GM11168 (cell line): ENCODE measurements around the gene RUSC2.
"Not testable (repeated sequence)": the region's sequence is repeated elsewhere in the genome, so short reads cannot be mapped to it uniquely, and the experiment has no call there.

ENCODE experiments used
- in situ Hi-C: fragments of 300-500 bp; cut with MboI; formaldehyde crosslinking; loops from one replicate; pipeline ENCODE4 v1.12.0; 2022; ENCODE audit warnings: low sequenced_read_pairs; ENCODE audit not compliant: unreplicated experiment

RUSC2 gene, protein sequence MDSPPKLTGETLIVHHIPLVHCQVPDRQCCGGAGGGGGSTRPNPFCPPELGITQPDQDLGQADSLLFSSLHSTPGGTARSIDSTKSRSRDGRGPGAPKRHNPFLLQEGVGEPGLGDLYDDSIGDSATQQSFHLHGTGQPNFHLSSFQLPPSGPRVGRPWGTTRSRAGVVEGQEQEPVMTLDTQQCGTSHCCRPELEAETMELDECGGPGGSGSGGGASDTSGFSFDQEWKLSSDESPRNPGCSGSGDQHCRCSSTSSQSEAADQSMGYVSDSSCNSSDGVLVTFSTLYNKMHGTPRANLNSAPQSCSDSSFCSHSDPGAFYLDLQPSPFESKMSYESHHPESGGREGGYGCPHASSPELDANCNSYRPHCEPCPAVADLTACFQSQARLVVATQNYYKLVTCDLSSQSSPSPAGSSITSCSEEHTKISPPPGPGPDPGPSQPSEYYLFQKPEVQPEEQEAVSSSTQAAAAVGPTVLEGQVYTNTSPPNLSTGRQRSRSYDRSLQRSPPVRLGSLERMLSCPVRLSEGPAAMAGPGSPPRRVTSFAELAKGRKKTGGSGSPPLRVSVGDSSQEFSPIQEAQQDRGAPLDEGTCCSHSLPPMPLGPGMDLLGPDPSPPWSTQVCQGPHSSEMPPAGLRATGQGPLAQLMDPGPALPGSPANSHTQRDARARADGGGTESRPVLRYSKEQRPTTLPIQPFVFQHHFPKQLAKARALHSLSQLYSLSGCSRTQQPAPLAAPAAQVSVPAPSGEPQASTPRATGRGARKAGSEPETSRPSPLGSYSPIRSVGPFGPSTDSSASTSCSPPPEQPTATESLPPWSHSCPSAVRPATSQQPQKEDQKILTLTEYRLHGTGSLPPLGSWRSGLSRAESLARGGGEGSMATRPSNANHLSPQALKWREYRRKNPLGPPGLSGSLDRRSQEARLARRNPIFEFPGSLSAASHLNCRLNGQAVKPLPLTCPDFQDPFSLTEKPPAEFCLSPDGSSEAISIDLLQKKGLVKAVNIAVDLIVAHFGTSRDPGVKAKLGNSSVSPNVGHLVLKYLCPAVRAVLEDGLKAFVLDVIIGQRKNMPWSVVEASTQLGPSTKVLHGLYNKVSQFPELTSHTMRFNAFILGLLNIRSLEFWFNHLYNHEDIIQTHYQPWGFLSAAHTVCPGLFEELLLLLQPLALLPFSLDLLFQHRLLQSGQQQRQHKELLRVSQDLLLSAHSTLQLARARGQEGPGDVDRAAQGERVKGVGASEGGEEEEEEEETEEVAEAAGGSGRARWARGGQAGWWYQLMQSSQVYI (N-terminal part only)

GRCh38 chr9:35489313-35490154 is at the start of gene RUSC2:
Gene RUSC2 (plus strand): TSS chr9:35490111. CDS start chr9:35546522, 56,411 bp downstream.
- in situ Hi-C loops = no loop called here

DNA sequence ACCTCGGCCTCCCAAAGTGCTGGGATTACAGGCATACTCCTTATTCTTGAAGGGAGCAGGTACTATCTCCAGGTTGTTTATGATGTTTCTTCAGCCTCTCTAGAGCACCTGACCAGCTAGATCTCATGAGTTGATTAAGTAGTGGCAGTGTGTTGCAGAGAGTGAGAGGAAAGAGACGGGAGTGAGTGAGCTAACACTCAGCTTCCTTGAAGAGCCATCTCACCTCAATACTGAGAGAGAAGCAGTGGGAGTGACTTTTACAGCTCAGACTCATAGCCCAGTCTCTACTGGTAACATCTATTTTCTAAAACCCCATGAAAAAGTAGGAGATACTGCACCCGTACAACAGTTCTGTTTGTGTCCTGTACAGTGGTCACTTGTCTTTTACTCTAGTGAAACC is 43.9 kb upstream of the RUSC2 start:
- in situ Hi-C loops = no loop called here

DNA sequence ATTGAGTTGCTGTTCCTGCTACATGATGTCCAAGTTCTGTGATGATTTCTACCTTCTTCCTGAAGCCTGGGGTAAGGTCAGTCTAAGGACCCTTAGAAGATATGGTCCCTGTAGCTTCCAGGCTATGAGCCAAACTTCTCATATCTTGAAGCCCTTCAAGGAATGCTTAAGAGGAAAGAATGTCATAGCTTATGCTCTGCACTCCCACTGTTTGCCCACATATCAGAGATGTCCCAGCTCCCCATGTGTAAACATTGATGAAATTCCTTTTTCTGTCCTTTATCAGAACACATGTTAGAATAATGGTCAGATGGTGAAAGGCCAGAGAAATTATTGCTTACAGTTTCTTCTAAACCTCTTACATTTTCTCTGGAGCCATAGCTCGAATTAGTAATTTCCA is 41.4 kb upstream of the RUSC2 start:
- in situ Hi-C loops = no loop called here

DNA sequence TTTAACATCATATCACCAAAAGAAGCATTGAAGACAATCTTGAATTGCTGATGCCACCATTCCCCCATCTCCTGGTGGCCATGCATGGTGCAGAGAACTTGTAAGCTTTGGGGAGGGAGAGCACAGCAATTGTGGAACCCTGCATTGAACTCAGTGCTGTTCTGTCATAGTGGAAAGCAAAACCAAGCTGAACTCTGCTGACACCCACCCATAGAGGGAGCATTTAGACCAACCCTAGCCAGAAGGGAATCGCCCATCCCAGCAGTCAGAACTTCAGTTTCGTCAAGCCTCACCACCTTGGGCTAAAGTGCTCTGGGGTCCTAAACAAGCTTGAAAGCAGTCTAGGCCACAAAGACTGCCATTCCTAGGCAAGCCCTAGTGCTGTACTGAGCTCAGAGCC is 37.4 kb upstream of the RUSC2 start:
- in situ Hi-C loops = no loop called here

DNA sequence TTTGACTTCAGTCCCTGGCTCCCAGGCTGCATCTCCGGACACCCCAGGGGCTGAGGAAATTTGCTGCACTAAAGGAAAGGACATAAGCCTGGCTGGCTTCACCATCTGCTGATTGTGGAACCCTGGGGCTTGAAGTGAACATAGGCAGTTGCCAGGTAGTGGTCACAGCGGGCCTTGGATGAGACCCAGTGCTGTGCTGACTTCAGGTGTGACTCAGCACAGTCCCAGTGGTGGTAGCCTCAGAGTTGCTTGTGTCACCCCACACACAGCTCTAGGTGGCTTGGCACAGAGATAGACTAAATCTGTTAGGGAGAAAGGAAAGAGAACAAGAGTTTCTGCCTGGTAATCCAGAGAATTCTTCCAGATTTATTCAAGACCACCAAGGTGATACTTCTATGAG is 36.1 kb upstream of the RUSC2 start:
- in situ Hi-C loops = no loop called here

DNA sequence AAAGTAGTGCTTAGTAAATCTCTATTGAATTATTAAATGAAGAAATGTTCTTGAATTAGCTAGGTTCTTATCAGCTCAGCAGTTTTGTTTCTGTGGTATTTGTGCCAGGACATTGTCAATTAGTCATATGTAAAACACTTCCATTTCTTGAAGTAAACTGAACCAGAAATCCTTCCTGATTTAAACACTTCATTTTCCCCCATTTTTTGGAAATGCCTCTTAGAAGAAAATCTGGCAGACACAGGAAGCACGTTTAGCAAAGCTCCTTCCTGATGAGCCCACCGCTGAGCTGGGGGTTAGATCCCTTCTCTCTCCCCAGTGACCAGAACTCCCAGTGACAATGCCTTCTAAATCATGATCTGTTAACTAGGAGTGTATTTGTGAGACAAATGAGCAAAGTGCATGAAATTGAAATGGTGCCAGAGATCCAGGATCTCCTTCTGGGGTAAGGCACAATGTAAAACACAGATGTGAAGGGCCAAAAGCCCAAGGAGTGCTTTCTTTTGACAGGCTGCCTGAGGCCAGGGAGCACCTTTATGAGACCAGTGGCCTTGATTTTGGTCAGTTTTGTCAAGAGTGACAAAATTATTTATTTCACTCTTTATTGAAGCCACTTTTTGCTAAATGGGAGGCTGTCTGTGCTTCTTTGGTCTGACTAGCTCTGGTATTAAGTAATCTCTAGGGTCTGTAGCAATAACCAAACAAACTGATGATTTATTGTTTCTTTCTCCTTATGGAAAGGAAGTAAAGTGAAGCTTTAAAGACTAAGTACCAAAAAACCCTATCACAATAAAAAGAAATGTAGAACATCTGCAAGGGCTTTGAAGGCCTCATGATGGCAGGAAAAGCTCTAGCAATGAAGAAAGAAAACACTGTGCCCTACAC is 25.5 kb upstream of the RUSC2 start:
- in situ Hi-C loops = no loop called here

DNA sequence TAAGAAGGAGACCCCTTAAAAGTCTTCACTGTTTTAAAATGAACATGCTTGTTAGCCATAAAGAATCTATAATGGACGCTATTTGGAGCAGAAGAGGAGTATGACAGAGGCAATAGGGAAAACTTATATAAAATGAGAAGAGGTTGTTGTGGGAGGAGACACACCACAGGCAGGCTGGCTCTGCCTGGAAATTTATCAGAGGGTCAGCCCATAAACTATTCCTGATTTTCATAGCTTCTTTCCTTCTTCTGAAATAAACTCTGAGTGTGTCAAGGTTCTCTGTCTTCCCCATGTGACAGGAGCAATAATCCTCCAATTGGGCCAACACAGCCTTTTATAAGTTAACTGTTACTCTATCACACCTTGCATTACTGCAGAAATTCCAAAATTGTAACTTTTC is 19.6 kb upstream of the RUSC2 start:
- in situ Hi-C loops = loop anchor here (5.0 kb wide), 1 partner anchor 348 kb away; no protein-coding TSS in a partner anchor

DNA sequence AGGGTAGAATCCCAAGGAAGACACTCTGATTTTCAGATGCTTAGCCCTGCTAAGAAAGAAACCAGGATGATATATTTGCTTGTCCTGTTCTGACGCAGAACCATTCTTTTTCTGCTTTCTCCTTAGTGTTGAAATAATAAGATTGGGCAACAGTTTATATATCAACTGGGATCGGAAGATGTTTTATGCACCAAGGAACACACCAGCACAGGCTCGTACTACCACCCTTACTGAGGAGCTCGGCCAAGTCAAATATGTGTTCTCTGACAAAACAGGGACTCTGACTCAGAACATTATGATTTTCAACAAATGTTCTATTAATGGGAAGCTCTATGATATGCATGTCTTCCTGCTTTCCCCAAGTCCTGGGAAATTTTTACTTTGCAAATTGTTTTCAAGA is 19.0 kb upstream of the RUSC2 start:
- in situ Hi-C loops = loop anchor here (5.0 kb wide), 1 partner anchor 349 kb away; no protein-coding TSS in a partner anchor

DNA sequence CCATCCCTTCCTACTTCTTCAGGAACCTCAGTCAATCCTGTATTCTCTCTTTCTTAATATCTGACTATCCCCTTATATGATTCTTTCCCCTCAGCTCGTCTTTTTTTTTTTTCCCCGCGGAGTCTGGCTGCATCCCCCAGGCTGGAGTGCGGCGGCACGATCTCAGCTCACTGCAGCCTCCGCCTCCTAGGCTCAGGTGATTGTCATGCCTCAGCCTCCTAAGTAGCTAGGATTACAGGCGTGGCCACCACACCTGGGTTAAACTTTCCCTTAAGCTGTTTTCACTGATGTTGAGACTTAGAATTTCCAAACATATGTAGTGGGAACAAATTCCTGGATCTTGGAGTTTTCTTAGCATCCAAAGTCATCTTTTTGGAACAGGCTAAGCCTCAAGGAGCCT is 13.3 kb upstream of the RUSC2 start:
- in situ Hi-C loops = no loop called here

- in situ Hi-C loops = not testable (repeated sequence)
These were observed 12.6 kb upstream of the RUSC2 start for GRCh38 chr9:35477211-35477855.

DNA sequence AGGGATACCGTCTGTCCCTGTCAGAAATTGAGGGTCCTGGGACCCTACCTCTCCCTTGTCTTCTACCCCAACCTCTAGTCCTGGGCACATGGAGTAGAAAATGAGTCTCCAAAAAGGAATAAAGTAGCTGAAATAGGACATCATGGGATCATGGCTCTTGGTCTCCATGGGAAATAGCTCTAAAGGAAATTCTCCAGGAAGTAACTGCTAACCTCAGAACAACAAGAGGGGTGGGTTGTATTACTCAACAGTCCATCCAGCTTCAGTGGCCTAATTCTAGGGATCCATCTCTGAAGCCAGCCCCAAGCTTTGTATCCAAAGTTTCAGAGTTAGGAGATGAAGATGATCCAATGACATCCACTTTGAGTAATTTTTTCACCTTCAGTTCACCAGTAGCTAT is 11.0 kb upstream of the RUSC2 start:
- in situ Hi-C loops = no loop called here

- in situ Hi-C loops = no loop called here
These were observed 8.4 kb upstream of the RUSC2 start for GRCh38 chr9:35481347-35481975.

- in situ Hi-C loops = no loop called here
These were observed 7.8 kb upstream of the RUSC2 start for GRCh38 chr9:35482071-35482470.

- in situ Hi-C loops = no loop called here
These were observed 5.5 kb upstream of the RUSC2 start for GRCh38 chr9:35484406-35484805.

- in situ Hi-C loops = no loop called here
These were observed 2.8 kb upstream of the RUSC2 start for GRCh38 chr9:35487081-35487480.

DNA sequence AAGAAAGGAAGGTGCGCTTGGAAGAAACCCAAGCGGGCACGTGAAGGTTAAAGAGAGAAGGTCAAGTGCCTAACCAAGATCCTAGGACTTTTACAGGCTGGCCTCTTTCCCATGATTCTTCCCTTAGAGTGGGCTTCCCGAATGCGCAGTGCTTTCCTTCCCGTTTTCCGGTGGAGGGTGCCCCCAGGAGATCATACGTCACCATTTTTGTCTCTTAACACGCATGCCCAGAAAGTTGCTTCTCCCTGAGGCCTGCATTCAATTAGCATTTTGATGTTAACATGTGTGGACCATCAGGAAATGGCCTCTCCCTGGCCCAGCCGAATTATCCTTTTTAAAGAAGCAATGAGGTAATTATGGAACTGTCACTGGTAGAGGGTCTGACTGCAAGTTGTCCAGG is 1.9 kb upstream of the RUSC2 start:
- in situ Hi-C loops = no loop called here

DNA sequence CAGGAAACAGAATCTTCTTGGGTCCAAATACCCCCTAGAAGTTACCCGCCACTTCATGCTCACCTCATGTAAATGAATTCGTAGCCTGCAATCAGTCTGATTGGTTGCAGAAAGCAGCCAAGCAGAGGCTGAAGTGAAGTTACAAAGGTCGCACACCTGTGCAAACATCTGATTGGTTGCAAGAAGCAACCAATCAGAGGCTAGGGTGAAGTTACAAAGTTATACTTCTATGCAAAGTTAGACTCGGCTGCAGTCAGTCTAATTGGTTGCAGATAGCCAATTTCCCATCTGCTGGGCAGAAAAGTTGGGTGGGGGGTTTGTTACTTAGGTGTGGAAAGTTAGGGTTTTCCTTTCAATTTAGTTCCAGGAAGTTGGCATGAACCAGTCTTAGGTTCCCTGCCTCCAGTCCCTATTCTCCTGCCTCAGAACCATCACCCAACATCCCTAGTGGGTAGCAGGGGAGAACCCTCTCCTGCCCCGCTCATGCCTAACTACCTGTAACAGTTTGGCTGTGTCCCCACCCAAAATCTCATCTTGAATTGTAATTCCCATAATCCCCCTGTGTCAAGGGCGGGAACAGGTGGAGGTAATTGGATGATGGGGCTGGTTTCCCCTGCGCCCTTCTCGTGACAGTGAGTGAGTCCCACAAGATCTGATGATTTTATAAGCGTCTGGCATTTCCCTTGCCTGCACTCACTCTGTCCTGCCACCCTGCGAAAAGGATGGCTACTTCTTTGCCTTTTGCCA is 1.2 kb upstream of the RUSC2 start:
- in situ Hi-C loops = no loop called here
